DND-41 (cell line): ENCODE data around the gene ARL5A.

Experiments used
- EZH2 ChIP-seq: IDR thresholded peaks from 3 replicates; pipeline ENCODE4 v1.6.1; 2012; ENCODE audit warnings: borderline replicate concordance, low read depth, mild to moderate bottlenecking, moderate library complexity, low read length, inconsistent platforms; ENCODE audit not compliant: severe bottlenecking
- TF ChIP-seq, protein P1 (sequence below): IDR thresholded peaks from 2 replicates; pipeline ENCODE4 v1.5.1; 2012; ENCODE audit warnings: borderline replicate concordance, low read length, moderate library complexity, mild to moderate bottlenecking; ENCODE audit not compliant: poor library complexity, severe bottlenecking; ENCODE audit errors: extremely low read depth

DNA sequence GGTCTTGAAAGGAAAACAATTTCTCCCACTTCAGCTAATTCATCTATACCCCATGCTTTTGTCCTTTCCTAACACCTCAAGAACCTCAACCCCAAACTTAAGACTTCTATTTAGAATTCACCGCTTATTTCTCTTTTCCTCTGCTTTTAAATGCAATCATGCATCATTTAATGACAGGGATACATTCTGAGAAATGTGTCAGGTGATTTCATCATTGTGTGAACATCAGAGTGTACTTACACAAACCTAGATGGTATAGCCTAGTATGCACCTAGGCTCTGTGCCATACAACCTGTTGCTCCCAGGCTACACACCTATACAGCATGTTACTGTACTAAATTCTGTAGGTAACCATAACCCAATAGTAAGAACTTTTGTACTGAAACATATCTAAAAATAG, 22.9 kb downstream of the ARL5A start:
- TF ChIP-seq EZH2 = no peak
- TF ChIP-seq, protein P1, sequence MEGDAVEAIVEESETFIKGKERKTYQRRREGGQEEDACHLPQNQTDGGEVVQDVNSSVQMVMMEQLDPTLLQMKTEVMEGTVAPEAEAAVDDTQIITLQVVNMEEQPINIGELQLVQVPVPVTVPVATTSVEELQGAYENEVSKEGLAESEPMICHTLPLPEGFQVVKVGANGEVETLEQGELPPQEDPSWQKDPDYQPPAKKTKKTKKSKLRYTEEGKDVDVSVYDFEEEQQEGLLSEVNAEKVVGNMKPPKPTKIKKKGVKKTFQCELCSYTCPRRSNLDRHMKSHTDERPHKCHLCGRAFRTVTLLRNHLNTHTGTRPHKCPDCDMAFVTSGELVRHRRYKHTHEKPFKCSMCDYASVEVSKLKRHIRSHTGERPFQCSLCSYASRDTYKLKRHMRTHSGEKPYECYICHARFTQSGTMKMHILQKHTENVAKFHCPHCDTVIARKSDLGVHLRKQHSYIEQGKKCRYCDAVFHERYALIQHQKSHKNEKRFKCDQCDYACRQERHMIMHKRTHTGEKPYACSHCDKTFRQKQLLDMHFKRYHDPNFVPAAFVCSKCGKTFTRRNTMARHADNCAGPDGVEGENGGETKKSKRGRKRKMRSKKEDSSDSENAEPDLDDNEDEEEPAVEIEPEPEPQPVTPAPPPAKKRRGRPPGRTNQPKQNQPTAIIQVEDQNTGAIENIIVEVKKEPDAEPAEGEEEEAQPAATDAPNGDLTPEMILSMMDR = no peak
